ENCODE data around the gene NME9.

NME9 gene

GRCh38 chr3:138344754-138345153, 15.1 kb upstream of the NME9 start:
- no peak overlapping the region for H3K4me3 ChIP-seq (ENCODE audit: low read depth, low read length)
- H3K4me1 ChIP-seq (ENCODE audit: control insufficient read depth, insufficient read depth, low read length): no peaks in the 10 kb centered on the region
- H3K36me3 ChIP-seq (ENCODE audit: control insufficient read depth, insufficient read depth, low read length): no peaks in the 10 kb centered on the region
- H3K9me3 ChIP-seq (ENCODE audit: control insufficient read depth, insufficient read depth, low read length): no peaks in the 10 kb centered on the region
- no peak overlapping the region for H3K9ac ChIP-seq (ENCODE audit: low read depth, low read length)
- H3K27me3 ChIP-seq (ENCODE audit: control insufficient read depth, insufficient read depth, low read length): peaks cover 6% of the 10 kb centered on the region

GRCh38 chr3:138340511-138340910, 10.9 kb upstream of the NME9 start:
- H3K27me3 ChIP-seq (ENCODE audit: control insufficient read depth, insufficient read depth, low read length): no peaks in the 10 kb centered on the region
- H3K9me3 ChIP-seq (ENCODE audit: control insufficient read depth, insufficient read depth, low read length): no peaks in the 10 kb centered on the region
- H3K4me3 ChIP-seq (ENCODE audit: low read depth, low read length): no peak overlapping the region
- peaks cover 11% of the 10 kb centered on the region for H3K4me1 ChIP-seq (ENCODE audit: control insufficient read depth, insufficient read depth, low read length)
- no peak overlapping the region for H3K9ac ChIP-seq (ENCODE audit: low read depth, low read length)
- H3K36me3 ChIP-seq (ENCODE audit: control insufficient read depth, insufficient read depth, low read length): no peaks in the 10 kb centered on the region

GRCh38 chr3:138338811-138339210, 9.2 kb upstream of the NME9 start:
- no peak overlapping the region for H3K9ac ChIP-seq (ENCODE audit: low read depth, low read length)
- no peaks in the 10 kb centered on the region for H3K27me3 ChIP-seq (ENCODE audit: control insufficient read depth, insufficient read depth, low read length)
- no peaks in the 10 kb centered on the region for H3K9me3 ChIP-seq (ENCODE audit: control insufficient read depth, insufficient read depth, low read length)

GRCh38 chr3:138338244-138338643, 8.6 kb upstream of the NME9 start:
- Histone ChIP-seq H3K4me1 (ENCODE audit: control insufficient read depth, insufficient read depth, low read length) (peaks cover 13% of the 10 kb centered on the region), H3K27me3 (ENCODE audit: control insufficient read depth, insufficient read depth, low read length) (no peaks in the 10 kb centered on the region), H3K9ac (ENCODE audit: low read depth, low read length) (no peak overlapping the region), H3K36me3 (ENCODE audit: control insufficient read depth, insufficient read depth, low read length) (no peaks in the 10 kb centered on the region), H3K9me3 (ENCODE audit: control insufficient read depth, insufficient read depth, low read length) (no peaks in the 10 kb centered on the region), H3K4me3 (ENCODE audit: low read depth, low read length) (no peak overlapping the region)

More at GRCh38 chr3:138338811-138339210, 9.2 kb upstream of the NME9 start:
- H3K4me3 ChIP-seq (ENCODE audit: low read depth, low read length): no peak overlapping the region
- H3K4me1 ChIP-seq (ENCODE audit: control insufficient read depth, insufficient read depth, low read length): peaks cover 13% of the 10 kb centered on the region
- no peaks in the 10 kb centered on the region for H3K36me3 ChIP-seq (ENCODE audit: control insufficient read depth, insufficient read depth, low read length)

GRCh38 chr3:138336454-138336999, 6.9 kb upstream of the NME9 start:
- no peak overlapping the region for H3K9ac ChIP-seq (ENCODE audit: low read depth, low read length)
- H3K4me1 ChIP-seq (ENCODE audit: control insufficient read depth, insufficient read depth, low read length): peaks cover 13% of the 10 kb centered on the region
- H3K27me3 ChIP-seq (ENCODE audit: control insufficient read depth, insufficient read depth, low read length): no peaks in the 10 kb centered on the region
- no peaks in the 10 kb centered on the region for H3K36me3 ChIP-seq (ENCODE audit: control insufficient read depth, insufficient read depth, low read length)
- no peaks in the 10 kb centered on the region for H3K9me3 ChIP-seq (ENCODE audit: control insufficient read depth, insufficient read depth, low read length)
- H3K4me3 ChIP-seq (ENCODE audit: low read depth, low read length): no peak overlapping the region

- peaks cover 13% of the 10 kb centered on the region for H3K4me1 ChIP-seq (ENCODE audit: control insufficient read depth, insufficient read depth, low read length)
- H3K4me3 ChIP-seq (ENCODE audit: low read depth, low read length): no peak overlapping the region
- no peaks in the 10 kb centered on the region for H3K9me3 ChIP-seq (ENCODE audit: control insufficient read depth, insufficient read depth, low read length)
- no peaks in the 10 kb centered on the region for H3K36me3 ChIP-seq (ENCODE audit: control insufficient read depth, insufficient read depth, low read length)
- H3K9ac ChIP-seq (ENCODE audit: low read depth, low read length): no peak overlapping the region
- no peaks in the 10 kb centered on the region for H3K27me3 ChIP-seq (ENCODE audit: control insufficient read depth, insufficient read depth, low read length)
These were observed 5.0 kb upstream of the NME9 start for GRCh38 chr3:138334608-138335007.

GRCh38 chr3:138332472-138333073, 2.9 kb upstream of the NME9 start:
- Histone ChIP-seq H3K4me3 (ENCODE audit: low read depth, low read length) (no peak overlapping the region), H3K9ac (ENCODE audit: low read depth, low read length) (no peak overlapping the region), H3K36me3 (ENCODE audit: control insufficient read depth, insufficient read depth, low read length) (no peaks in the 10 kb centered on the region), H3K27me3 (ENCODE audit: control insufficient read depth, insufficient read depth, low read length) (peaks cover 5% of the 10 kb centered on the region), H3K9me3 (ENCODE audit: control insufficient read depth, insufficient read depth, low read length) (no peaks in the 10 kb centered on the region), H3K4me1 (ENCODE audit: control insufficient read depth, insufficient read depth, low read length) (peaks cover 13% of the 10 kb centered on the region)

GRCh38 chr3:138331143-138331894, 1.7 kb upstream of the NME9 start:
- no peaks in the 10 kb centered on the region for H3K36me3 ChIP-seq (ENCODE audit: control insufficient read depth, insufficient read depth, low read length)
- no peaks in the 10 kb centered on the region for H3K9me3 ChIP-seq (ENCODE audit: control insufficient read depth, insufficient read depth, low read length)
- no peak overlapping the region for H3K9ac ChIP-seq (ENCODE audit: low read depth, low read length)
- H3K4me1 ChIP-seq (ENCODE audit: control insufficient read depth, insufficient read depth, low read length): peaks cover 9% of the 10 kb centered on the region
- peaks cover 5% of the 10 kb centered on the region for H3K27me3 ChIP-seq (ENCODE audit: control insufficient read depth, insufficient read depth, low read length)
- no peak overlapping the region for H3K4me3 ChIP-seq (ENCODE audit: low read depth, low read length)

- Histone ChIP-seq H3K9ac (ENCODE audit: low read depth, low read length) (no peak overlapping the region), H3K36me3 (ENCODE audit: control insufficient read depth, insufficient read depth, low read length) (no peaks in the 10 kb centered on the region), H3K4me1 (ENCODE audit: control insufficient read depth, insufficient read depth, low read length) (no peaks in the 10 kb centered on the region), H3K9me3 (ENCODE audit: control insufficient read depth, insufficient read depth, low read length) (no peaks in the 10 kb centered on the region), H3K27me3 (ENCODE audit: control insufficient read depth, insufficient read depth, low read length) (peaks cover 5% of the 10 kb centered on the region), H3K4me3 (ENCODE audit: low read depth, low read length) (peak overlapping the region; percentile 55)
These were observed 288 bp upstream of the NME9 start for GRCh38 chr3:138329984-138330293.

GRCh38 chr3:138328341-138328740, 1.3 kb downstream of the NME9 start:
- H3K36me3 ChIP-seq (ENCODE audit: control insufficient read depth, insufficient read depth, low read length): no peaks in the 10 kb centered on the region
- H3K9me3 ChIP-seq (ENCODE audit: control insufficient read depth, insufficient read depth, low read length): no peaks in the 10 kb centered on the region
- H3K4me3 ChIP-seq (ENCODE audit: low read depth, low read length): no peak overlapping the region
- H3K4me1 ChIP-seq (ENCODE audit: control insufficient read depth, insufficient read depth, low read length): no peaks in the 10 kb centered on the region
- peaks cover 5% of the 10 kb centered on the region for H3K27me3 ChIP-seq (ENCODE audit: control insufficient read depth, insufficient read depth, low read length)
- H3K9ac ChIP-seq (ENCODE audit: low read depth, low read length): no peak overlapping the region

- H3K4me1 ChIP-seq (ENCODE audit: control insufficient read depth, insufficient read depth, low read length): no peaks in the 10 kb centered on the region
- peaks cover 5% of the 10 kb centered on the region for H3K27me3 ChIP-seq (ENCODE audit: control insufficient read depth, insufficient read depth, low read length)
- H3K9ac ChIP-seq (ENCODE audit: low read depth, low read length): no peak overlapping the region
- no peaks in the 10 kb centered on the region for H3K9me3 ChIP-seq (ENCODE audit: control insufficient read depth, insufficient read depth, low read length)
- H3K36me3 ChIP-seq (ENCODE audit: control insufficient read depth, insufficient read depth, low read length): no peaks in the 10 kb centered on the region
- H3K4me3 ChIP-seq (ENCODE audit: low read depth, low read length): no peak overlapping the region
These were observed 1.8 kb downstream of the NME9 start for GRCh38 chr3:138327831-138328230.

Measured in iPS-15b (cell line).